Lower leg skin (tissue), 4 donors: ENCODE results near the gene MTHFSD. TPM values are rescaled to one million over a fixed set of nuclear protein-coding genes. Genes with fewer than 3 reads are reported as not detected.

Source experiments
- DNase-seq, 2 donors: peaks; one replicate each; pipeline ENCODE4 v3.0.0-alpha.2; 2019; ENCODE audit warnings: low spot score in 2 of 2
- H3K4me3 ChIP-seq: fragments of 200-600 bp; sonication (generic); 2 replicates; pipeline ENCODE4 v1.5.1; 2017; ENCODE audit warnings: mild to moderate bottlenecking, low read depth; ENCODE audit not compliant: poor library complexity, severe bottlenecking
- CTCF ChIP-seq, 3 donors: fragments of 450-650 bp; IDR thresholded peaks; one replicate each; pipeline ENCODE4 v1.5.1; 2016; ENCODE audit warnings: antibody characterized with exemption in 3 of 3, mild to moderate bottlenecking in 3 of 3, moderate library complexity in 2 of 3
- POLR2A ChIP-seq, 2 donors: fragments of 450-650 bp; IDR thresholded peaks; one replicate each; pipeline ENCODE4 v1.6.1; 2016 to 2017; ENCODE audit warnings: antibody characterized with exemption in 2 of 2, mild to moderate bottlenecking in 1 of 2, moderate library complexity in 1 of 2
- WGBS, 2 donors: methylation state at CpG; one replicate each; pipeline ENCODE4 v1.1.5; 2018; 5-methylcytosine and 5-hydroxymethylcytosine counted together
- intact Hi-C: fragments of 100-400 bp; cut with DNase I; formaldehyde crosslinking; loops from one replicate; pipeline ENCODE4 v1.15.0; 2023; ENCODE audit warnings: low total_unique reads
- total RNA-seq, 4 donors: library from RNA; depleted of rRNA; stranded (reverse); fragments of >200 nt; gene quantifications; one replicate each; pipeline ENCODE4 v1.1.0, GENCODE V29; 2016

The MTHFSD gene
- total RNA-seq, 4 donors from 2014 or later: 14.5 to 34.8 (median 25.5) TPM

- no peak for TF ChIP-seq CTCF (IDR thresholded peaks at IDR 0.05)
- TF ChIP-seq POLR2A (IDR thresholded peaks at IDR 0.05): no peak
- intact Hi-C loops: no loop called here
- DNase-seq: no peak
- H3K4me3 ChIP-seq: no peak overlapping the region
- WGBS, 2 donors: 7 to 9% methylated on average over 13 of the region's 13 CpGs
Measured at GRCh38 chr16:86500708-86501510, 54.1 kb downstream of the MTHFSD start.

GRCh38 chr16:86499889-86500707, 54.9 kb downstream of the MTHFSD start:
- TF ChIP-seq CTCF (IDR thresholded peaks at IDR 0.05): no peak
- TF ChIP-seq POLR2A (IDR thresholded peaks at IDR 0.05): no peak
- DNase-seq: no peak
- 9 to 13% methylated on average over 15 to 16 of the region's 16 CpGs for WGBS, 2 donors
- no peak overlapping the region for H3K4me3 ChIP-seq
- intact Hi-C loops: no loop called here

- TF ChIP-seq POLR2A (IDR thresholded peaks at IDR 0.05) (no peak), CTCF (IDR thresholded peaks at IDR 0.05) (no peak)
- 18 to 19% methylated on average over 4 of the region's 4 CpGs for WGBS, 2 donors
Measured at GRCh38 chr16:86499440-86499786, 55.6 kb downstream of the MTHFSD start.

GRCh38 chr16:86498671-86499439, 56.2 kb downstream of the MTHFSD start:
- intact Hi-C loops: no loop called here
- 3 to 6% methylated on average over 54 to 59 of the region's 61 CpGs for WGBS, 2 donors
- no peak for TF ChIP-seq CTCF (IDR thresholded peaks at IDR 0.05)
- TF ChIP-seq POLR2A (IDR thresholded peaks at IDR 0.05): no peak
- DNase-seq: no peak
- no peak overlapping the region for H3K4me3 ChIP-seq

More at GRCh38 chr16:86499440-86499786, 55.6 kb downstream of the MTHFSD start:
- no peak for DNase-seq
- no peak overlapping the region for H3K4me3 ChIP-seq
- intact Hi-C loops: no loop called here

GRCh38 chr16:86498155-86498670, 56.8 kb downstream of the MTHFSD start:
- DNase-seq: no peak
- intact Hi-C loops: no loop called here
- WGBS, 2 donors: 5% methylated on average over 20 to 29 of the region's 29 CpGs

More at GRCh38 chr16:86498155-86498670, 56.8 kb downstream of the MTHFSD start:
- H3K4me3 ChIP-seq: no peak overlapping the region
- TF ChIP-seq POLR2A (IDR thresholded peaks at IDR 0.05) (no peak), CTCF (IDR thresholded peaks at IDR 0.05) (no peak)
